ENCODE data around the gene ATXN1L. TPM values are rescaled to one million over a fixed set of nuclear protein-coding genes. Genes with fewer than 3 reads are reported as not detected.
"Not testable (repeated sequence)": the region's sequence is repeated elsewhere in the genome, so short reads cannot be mapped to it uniquely, and the experiment has no call there.

Gene ATXN1L
- total RNA-seq (2014; rRNA removed; shearing (Covaris generic)): 10.3 and 10.5 TPM in 2 replicates
- 11.9 and 16.9 TPM in 2 replicates for polyA plus RNA-seq (2015; cell fraction: cytosol; rRNA removed)
- 25.8 and 27.2 TPM in 2 replicates for polyA plus RNA-seq (2015; cell fraction: nucleus; rRNA removed)

- peak; percentile 86 for DNase-seq (ENCODE audit: low read depth, low spot score)
- in situ Hi-C loops (cut with HindIII; ENCODE audit: low pct_unique_long_range_greater_than_20kb, low sequenced_read_pairs): no loop called here
Observed at GRCh38 chr16:71845639-71846430, at the start of gene ATXN1L. Gene ATXN1L, plus strand, starts transcription at chr16:71845976. Its CDS starts 3,765 bp downstream, at chr16:71849741.

- in situ Hi-C loops (cut with HindIII; ENCODE audit: low pct_unique_long_range_greater_than_20kb, low sequenced_read_pairs): no loop called here
- DNase-seq (ENCODE audit: low read depth, low spot score): no peak
Observed at GRCh38 chr16:71796501-71797097, 49.2 kb upstream of the ATXN1L start.

GRCh38 chr16:71803305-71803690 lies 42.5 kb upstream of the ATXN1L start:
- in situ Hi-C loops (cut with HindIII; ENCODE audit: low pct_unique_long_range_greater_than_20kb, low sequenced_read_pairs): no loop called here
- no peak for DNase-seq (ENCODE audit: low read depth, low spot score)

- in situ Hi-C loops (cut with HindIII; ENCODE audit: low pct_unique_long_range_greater_than_20kb, low sequenced_read_pairs): no loop called here
- peak; percentile 17 for DNase-seq (ENCODE audit: low read depth, low spot score)
Observed at GRCh38 chr16:71807905-71808592, 37.7 kb upstream of the ATXN1L start.

GRCh38 chr16:71808593-71809459 lies 37.0 kb upstream of the ATXN1L start, which contains the start of gene AP1G1:
Gene AP1G1, minus strand, starts transcription at chr16:71808834. Its CDS starts 19,355 bp downstream, at chr16:71789479.
- peak; percentile 97 for DNase-seq (ENCODE audit: low read depth, low spot score)
- in situ Hi-C loops (cut with HindIII; ENCODE audit: low pct_unique_long_range_greater_than_20kb, low sequenced_read_pairs): no loop called here

GRCh38 chr16:71810155-71810530 lies 35.6 kb upstream of the ATXN1L start:
- DNase-seq (ENCODE audit: low read depth, low spot score); in situ Hi-C loops (cut with HindIII; ENCODE audit: low pct_unique_long_range_greater_than_20kb, low sequenced_read_pairs): not testable (repeated sequence)

- DNase-seq (ENCODE audit: low read depth, low spot score): no peak
- in situ Hi-C loops (cut with HindIII; ENCODE audit: low pct_unique_long_range_greater_than_20kb, low sequenced_read_pairs): no loop called here
Observed at GRCh38 chr16:71811261-71811803, 34.4 kb upstream of the ATXN1L start.

- in situ Hi-C loops (cut with HindIII; ENCODE audit: low pct_unique_long_range_greater_than_20kb, low sequenced_read_pairs): not testable (repeated sequence)
Observed at GRCh38 chr16:71817155-71817500, 28.6 kb upstream of the ATXN1L start.

GRCh38 chr16:71826533-71827017 lies 19.2 kb upstream of the ATXN1L start:
- in situ Hi-C loops (cut with HindIII; ENCODE audit: low pct_unique_long_range_greater_than_20kb, low sequenced_read_pairs): no loop called here
- DNase-seq (ENCODE audit: low read depth, low spot score): no peak

More at GRCh38 chr16:71817155-71817500, 28.6 kb upstream of the ATXN1L start:
- DNase-seq (ENCODE audit: low read depth, low spot score): not testable (repeated sequence)

GRCh38 chr16:71830359-71830758 lies 15.4 kb upstream of the ATXN1L start:
- no peak for DNase-seq (ENCODE audit: low read depth, low spot score)
- in situ Hi-C loops (cut with HindIII; ENCODE audit: low pct_unique_long_range_greater_than_20kb, low sequenced_read_pairs): no loop called here

GRCh38 chr16:71831698-71832097 lies 14.1 kb upstream of the ATXN1L start:
- in situ Hi-C loops (cut with HindIII; ENCODE audit: low pct_unique_long_range_greater_than_20kb, low sequenced_read_pairs); DNase-seq (ENCODE audit: low read depth, low spot score): not testable (repeated sequence)

GRCh38 chr16:71832112-71832511 lies 13.7 kb upstream of the ATXN1L start:
- DNase-seq (ENCODE audit: low read depth, low spot score); in situ Hi-C loops (cut with HindIII; ENCODE audit: low pct_unique_long_range_greater_than_20kb, low sequenced_read_pairs): not testable (repeated sequence)

- no peak for DNase-seq (ENCODE audit: low read depth, low spot score)
- in situ Hi-C loops (cut with HindIII; ENCODE audit: low pct_unique_long_range_greater_than_20kb, low sequenced_read_pairs): no loop called here
Observed at GRCh38 chr16:71834291-71834690, 11.5 kb upstream of the ATXN1L start.

GRCh38 chr16:71837150-71837549 lies 8.6 kb upstream of the ATXN1L start:
- in situ Hi-C loops (cut with HindIII; ENCODE audit: low pct_unique_long_range_greater_than_20kb, low sequenced_read_pairs): no loop called here
- DNase-seq (ENCODE audit: low read depth, low spot score): no peak

- no peak for DNase-seq (ENCODE audit: low read depth, low spot score)
- in situ Hi-C loops (cut with HindIII; ENCODE audit: low pct_unique_long_range_greater_than_20kb, low sequenced_read_pairs): no loop called here
Observed at GRCh38 chr16:71840052-71840451, 5.7 kb upstream of the ATXN1L start.

- no peak for DNase-seq (ENCODE audit: low read depth, low spot score)
- in situ Hi-C loops (cut with HindIII; ENCODE audit: low pct_unique_long_range_greater_than_20kb, low sequenced_read_pairs): no loop called here
Observed at GRCh38 chr16:71843572-71843971, 2.2 kb upstream of the ATXN1L start.

GRCh38 chr16:71846431-71846830 lies 655 bp downstream of the ATXN1L start:
- DNase-seq (ENCODE audit: low read depth, low spot score): no peak
- in situ Hi-C loops (cut with HindIII; ENCODE audit: low pct_unique_long_range_greater_than_20kb, low sequenced_read_pairs): no loop called here
